ENCODE results near the gene WDPCP. TPM values are rescaled to one million over a fixed set of nuclear protein-coding genes. Genes with fewer than 3 reads are reported as not detected.

Gene WDPCP
- total RNA-seq, 1 experiment from 2014 or later: 15.2 TPM

DNA sequence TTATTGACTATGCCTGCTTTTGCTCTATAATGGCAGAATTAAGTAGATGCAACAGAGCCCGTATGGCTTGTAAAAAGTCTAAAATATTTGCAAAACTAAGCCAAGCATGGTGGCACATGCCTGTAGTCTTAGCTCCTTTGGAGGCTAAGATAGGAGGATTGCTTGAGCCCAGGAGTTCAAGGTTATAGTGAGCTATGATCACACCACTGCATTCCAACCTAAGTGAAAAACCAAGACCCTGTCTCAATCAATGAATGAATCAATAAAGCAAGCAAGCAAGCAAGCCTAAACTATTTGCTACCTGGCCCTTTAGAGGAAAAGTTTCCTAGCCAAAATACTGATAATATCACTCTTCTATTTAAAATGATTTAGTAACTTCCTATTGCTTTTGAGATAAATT is 277.7 kb downstream of the WDPCP start:
- no TSS peak for BruUV-seq (replicated peaks)
- CTCF ChIA-PET: no interaction called here
- no peak for DNase-seq

DNA sequence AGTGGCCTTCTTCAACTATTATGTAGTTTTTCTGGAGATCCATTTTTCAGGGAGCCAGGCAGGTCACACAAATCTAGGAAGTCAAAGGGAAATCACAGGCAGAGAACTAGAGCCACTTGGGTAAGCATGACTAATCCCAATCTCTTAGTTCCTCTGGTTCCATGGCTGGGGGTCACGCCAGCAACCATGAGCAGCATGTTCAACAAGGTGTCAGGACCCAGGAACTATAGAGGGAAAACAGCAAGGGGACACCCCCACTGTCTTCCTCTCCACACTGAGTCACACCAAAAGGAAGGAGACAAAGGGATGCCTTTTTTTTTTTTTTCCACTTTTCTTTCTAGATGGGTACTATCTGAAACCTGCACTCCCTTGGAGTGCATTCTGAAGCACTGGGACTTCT is 286.8 kb downstream of the WDPCP start:
- ChIA-PET CTCF (no interaction called here), POLR2A (ENCODE audit: unreplicated experiment) (no interaction called here)
- BruUV-seq (replicated peaks): no TSS peak
- Histone ChIP-seq H3K79me2 (ENCODE audit: low read depth) (no peaks in the 10 kb centered on the region), H2AFZ (no peak overlapping the region), H3K4me2 (no peak overlapping the region), H3K9me3 (ENCODE audit: insufficient read depth, low read depth) (peaks cover 10% of the 10 kb centered on the region; the same call in 1 of the 2 replicates), H3F3A (ENCODE audit: insufficient read depth, low read depth) (no peaks in the 10 kb centered on the region), H3K4me1 (replicated peaks; ENCODE audit: insufficient read depth) (no peaks in the 10 kb centered on the region), H3K27me3 (ENCODE audit: insufficient read depth, low read depth) (no peaks in the 10 kb centered on the region), H3K36me3 (ENCODE audit: low read depth) (no peaks in the 10 kb centered on the region), H3K27ac (no peak overlapping the region), H3K9me2 (ENCODE audit: insufficient read depth) (no peaks in the 10 kb centered on the region), H3K4me3 (no peak overlapping the region), H4K20me1 (ENCODE audit: insufficient read depth) (no peaks in the 10 kb centered on the region)
- TF ChIP-seq, protein P1, sequence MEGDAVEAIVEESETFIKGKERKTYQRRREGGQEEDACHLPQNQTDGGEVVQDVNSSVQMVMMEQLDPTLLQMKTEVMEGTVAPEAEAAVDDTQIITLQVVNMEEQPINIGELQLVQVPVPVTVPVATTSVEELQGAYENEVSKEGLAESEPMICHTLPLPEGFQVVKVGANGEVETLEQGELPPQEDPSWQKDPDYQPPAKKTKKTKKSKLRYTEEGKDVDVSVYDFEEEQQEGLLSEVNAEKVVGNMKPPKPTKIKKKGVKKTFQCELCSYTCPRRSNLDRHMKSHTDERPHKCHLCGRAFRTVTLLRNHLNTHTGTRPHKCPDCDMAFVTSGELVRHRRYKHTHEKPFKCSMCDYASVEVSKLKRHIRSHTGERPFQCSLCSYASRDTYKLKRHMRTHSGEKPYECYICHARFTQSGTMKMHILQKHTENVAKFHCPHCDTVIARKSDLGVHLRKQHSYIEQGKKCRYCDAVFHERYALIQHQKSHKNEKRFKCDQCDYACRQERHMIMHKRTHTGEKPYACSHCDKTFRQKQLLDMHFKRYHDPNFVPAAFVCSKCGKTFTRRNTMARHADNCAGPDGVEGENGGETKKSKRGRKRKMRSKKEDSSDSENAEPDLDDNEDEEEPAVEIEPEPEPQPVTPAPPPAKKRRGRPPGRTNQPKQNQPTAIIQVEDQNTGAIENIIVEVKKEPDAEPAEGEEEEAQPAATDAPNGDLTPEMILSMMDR (conservative IDR thresholded peaks at IDR 0.05): no peak
- TF ChIP-seq EZH2 (IDR thresholded peaks at IDR 0.05; ENCODE audit: low read depth): no peak
- intact Hi-C loops (cut with micrococcal nuclease; ENCODE audit: unreplicated experiment): no loop called here
- DNase-seq: no peak

More for the DNA sequence above, 277.7 kb downstream of the WDPCP start:
- H2AFZ ChIP-seq: no peak overlapping the region
- no peaks in the 10 kb centered on the region for H3F3A ChIP-seq (ENCODE audit: insufficient read depth, low read depth)
- POLR2A ChIA-PET (ENCODE audit: unreplicated experiment): no interaction called here
- H3K27ac ChIP-seq: no peak overlapping the region
- H3K4me2 ChIP-seq: no peak overlapping the region
- H3K9me2 ChIP-seq (ENCODE audit: insufficient read depth): no peaks in the 10 kb centered on the region
- no peaks in the 10 kb centered on the region for H3K36me3 ChIP-seq (ENCODE audit: low read depth)
- no peaks in the 10 kb centered on the region for H3K79me2 ChIP-seq (ENCODE audit: low read depth)
- no peaks in the 10 kb centered on the region for H3K9me3 ChIP-seq (ENCODE audit: insufficient read depth, low read depth)
- no peaks in the 10 kb centered on the region for H4K20me1 ChIP-seq (ENCODE audit: insufficient read depth)
- TF ChIP-seq EZH2 (IDR thresholded peaks at IDR 0.05; ENCODE audit: low read depth): no peak
- TF ChIP-seq, protein P1 (conservative IDR thresholded peaks at IDR 0.05): no peak
- no peaks in the 10 kb centered on the region for H3K4me1 ChIP-seq (replicated peaks; ENCODE audit: insufficient read depth)
- intact Hi-C loops (cut with micrococcal nuclease; ENCODE audit: unreplicated experiment): no loop called here
- no peaks in the 10 kb centered on the region for H3K27me3 ChIP-seq (ENCODE audit: insufficient read depth, low read depth)
- H3K4me3 ChIP-seq: no peak overlapping the region

DNA sequence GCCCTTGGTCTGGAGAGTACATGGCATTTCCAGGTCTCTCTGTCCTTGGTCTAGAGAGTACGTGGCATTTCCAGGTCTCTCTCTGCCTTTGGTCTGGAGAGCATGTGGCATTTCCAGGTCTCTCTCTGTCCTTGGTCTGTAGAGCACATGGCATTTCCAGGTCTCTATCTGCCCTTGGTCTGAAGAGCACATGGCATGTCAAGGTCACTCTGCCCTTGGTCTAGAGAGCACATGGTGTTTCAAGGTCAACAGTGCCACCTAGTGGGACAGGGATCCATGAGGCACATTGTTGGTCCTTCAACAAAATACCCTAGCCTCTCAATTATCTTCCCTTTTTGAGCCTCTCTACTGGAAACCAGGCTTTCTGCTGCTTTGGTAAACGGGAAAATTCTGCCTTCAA is 287.4 kb downstream of the WDPCP start:
- Histone ChIP-seq H3K4me3 (no peak overlapping the region), H3K27me3 (ENCODE audit: insufficient read depth, low read depth) (no peaks in the 10 kb centered on the region), H3F3A (ENCODE audit: insufficient read depth, low read depth) (no peaks in the 10 kb centered on the region), H3K9me2 (ENCODE audit: insufficient read depth) (no peaks in the 10 kb centered on the region), H3K4me2 (no peak overlapping the region), H3K27ac (no peak overlapping the region), H4K20me1 (ENCODE audit: insufficient read depth) (no peaks in the 10 kb centered on the region), H3K79me2 (ENCODE audit: low read depth) (no peaks in the 10 kb centered on the region), H3K4me1 (replicated peaks; ENCODE audit: insufficient read depth) (no peaks in the 10 kb centered on the region), H3K36me3 (ENCODE audit: low read depth) (no peaks in the 10 kb centered on the region), H2AFZ (no peak overlapping the region), H3K9me3 (ENCODE audit: insufficient read depth, low read depth) (peaks cover 10% of the 10 kb centered on the region; the same call in 1 of the 2 replicates)
- TF ChIP-seq, protein P1 (conservative IDR thresholded peaks at IDR 0.05): peak; percentile 56
- TF ChIP-seq EZH2 (IDR thresholded peaks at IDR 0.05; ENCODE audit: low read depth): no peak
- intact Hi-C loops (cut with micrococcal nuclease; ENCODE audit: unreplicated experiment): no loop called here
- no peak for DNase-seq
- BruUV-seq (replicated peaks): no TSS peak
- ChIA-PET POLR2A (ENCODE audit: unreplicated experiment) (no interaction called here), CTCF (no interaction called here)
